Stimulated activated CD8-positive, alpha-beta memory T cell treated with anti-CD3 and anti-CD28 coated beads, Interleukin-4, amount 100 ng/mL, for 24 hours (primary cell): ENCODE results near the gene SAE1.
A peak's percentile ranks its signal among the peaks of the same experiment; 100 is the strongest.
"Not testable (repeated sequence)": the region's sequence is repeated elsewhere in the genome, so short reads cannot be mapped to it uniquely, and the experiment has no call there.

Source experiments
- DNase-seq: peaks from one replicate; pipeline ENCODE4 v3.0.0-alpha.2; 2020; ENCODE audit warnings: low read depth

SAE1 gene

DNA sequence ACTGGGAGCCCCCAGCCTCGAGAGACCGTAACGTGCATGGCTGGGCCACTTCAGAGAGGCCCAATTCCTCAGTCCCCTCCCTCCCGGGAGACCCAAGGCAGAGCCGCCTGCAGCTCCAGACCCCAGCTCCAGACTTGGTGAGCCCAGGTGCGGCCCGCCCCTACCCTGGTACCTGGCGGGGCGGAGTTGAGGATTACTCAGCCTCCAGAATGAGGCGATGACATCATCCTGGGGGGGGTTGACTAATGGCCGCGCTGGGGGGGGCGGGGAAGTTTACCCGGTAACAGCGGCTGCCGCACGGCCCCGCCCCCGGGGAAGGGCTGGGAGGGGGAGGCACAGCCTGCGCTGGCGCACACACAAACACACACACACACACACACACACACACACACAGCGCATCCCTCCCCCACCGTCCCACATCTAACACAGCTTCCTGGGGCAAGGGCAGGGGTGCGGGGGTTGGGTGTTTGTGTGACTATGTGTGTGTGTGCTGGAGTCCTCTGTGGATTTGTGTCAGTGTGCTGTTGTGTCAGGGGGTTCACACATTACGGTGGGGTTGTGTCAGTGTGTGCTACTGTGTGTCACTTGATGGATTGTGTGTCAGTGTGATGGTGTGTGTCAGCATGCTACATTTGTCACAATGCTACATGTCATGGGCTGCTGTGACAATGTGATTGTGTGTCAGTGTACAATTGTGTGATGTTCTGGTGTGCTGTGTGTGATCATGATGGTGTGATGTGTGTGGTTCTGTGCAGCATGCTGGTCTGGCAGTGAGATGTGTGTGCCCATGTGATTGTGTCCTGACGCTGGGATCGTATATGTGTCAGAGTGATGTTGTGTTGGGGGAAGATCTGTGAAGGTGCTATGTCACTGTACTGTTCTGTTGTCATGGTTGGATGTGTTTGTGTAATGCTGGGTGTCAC, 110.6 kb downstream of the SAE1 start:
- DNase-seq = peak; percentile 74

DNA sequence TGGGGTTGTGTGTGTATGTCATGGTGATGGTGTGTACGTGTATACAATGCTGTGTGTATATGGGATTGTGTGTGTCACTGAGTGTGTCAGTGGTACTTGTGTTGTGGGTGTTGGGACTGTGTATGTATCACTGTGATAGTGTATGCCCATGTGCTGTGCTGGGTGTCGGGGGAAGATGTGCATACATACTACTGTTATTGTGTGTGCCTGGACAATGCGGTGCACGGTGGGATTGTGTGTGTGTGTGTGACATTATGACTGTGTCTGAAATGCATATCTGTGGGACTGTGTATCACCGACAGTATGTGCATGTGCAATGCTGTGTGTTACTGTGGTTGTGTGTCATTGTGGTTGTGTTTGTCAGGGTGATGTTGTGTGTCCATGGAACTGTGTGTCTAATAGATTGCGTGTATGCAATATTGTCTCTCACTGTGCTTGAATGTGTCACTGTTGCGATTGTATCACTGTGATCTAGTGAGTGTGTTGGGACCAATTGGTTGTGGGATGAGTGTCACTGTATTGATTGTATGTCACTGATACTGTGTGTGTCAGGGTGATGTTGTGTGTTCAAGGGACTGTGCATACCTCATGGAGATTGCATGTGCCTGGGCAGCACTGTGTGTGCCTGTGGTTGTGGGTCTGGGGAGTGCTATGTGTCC, 111.4 kb downstream of the SAE1 start:
- DNase-seq = no peak

DNA sequence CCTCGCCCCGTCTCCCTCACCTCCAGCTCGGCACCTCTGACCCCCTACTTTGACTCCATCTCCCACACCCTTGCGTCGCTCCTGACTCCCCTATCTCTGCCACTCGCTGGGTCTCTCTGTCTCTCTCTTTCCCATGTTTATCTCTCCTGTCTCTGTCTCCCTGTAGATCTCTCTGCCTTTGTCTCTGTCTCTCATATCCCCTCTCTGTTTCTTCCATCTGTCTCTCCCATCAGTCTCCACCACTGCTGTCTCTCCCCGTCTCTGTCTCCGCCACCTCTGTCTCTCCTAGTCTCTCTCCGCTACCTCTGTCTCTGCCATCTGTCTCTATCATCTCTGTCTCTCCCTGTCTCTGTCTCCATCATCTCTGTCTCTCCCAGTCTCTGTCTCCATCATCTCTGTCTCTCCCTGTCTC, 112.7 kb downstream of the SAE1 start:
- no peak for DNase-seq

DNA sequence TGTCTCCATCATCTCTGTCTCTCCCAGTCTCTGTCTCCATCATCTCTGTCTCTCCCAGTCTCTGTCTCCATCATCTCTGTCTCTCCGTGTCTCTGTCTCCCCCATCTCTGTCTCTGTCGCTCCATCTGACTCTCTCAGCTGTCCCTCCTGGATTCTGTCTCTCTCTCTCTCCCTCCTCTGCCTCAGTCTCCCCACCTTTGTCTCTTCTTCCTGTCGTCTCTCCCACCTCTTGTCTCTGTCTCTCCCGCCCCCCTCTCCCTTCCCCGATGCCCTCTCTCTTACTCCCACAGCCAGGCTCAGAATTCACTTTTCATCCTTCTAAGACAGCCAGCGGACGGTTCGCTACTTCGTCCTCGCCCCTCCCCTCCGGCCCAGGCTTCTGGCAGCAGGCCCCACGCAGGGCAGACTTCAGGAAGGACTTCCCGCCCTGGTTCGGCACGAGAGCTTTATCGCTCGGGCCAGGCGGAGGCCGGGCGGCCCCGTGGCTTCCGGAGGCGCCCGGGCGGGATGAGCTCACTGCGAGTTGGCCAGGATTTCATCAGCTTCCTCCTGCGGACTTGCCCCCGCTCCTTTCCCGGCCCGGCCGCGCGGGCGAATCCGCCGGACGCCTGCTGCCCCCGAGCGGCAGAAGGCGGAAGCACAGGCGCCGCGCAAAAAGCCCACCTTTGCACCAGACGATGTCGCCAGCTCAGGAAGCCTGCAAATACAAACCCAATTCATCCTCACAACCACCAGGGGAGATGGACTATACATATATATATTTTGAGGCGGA, 113.3 kb downstream of the SAE1 start:
- DNase-seq = peak; percentile 86

DNA sequence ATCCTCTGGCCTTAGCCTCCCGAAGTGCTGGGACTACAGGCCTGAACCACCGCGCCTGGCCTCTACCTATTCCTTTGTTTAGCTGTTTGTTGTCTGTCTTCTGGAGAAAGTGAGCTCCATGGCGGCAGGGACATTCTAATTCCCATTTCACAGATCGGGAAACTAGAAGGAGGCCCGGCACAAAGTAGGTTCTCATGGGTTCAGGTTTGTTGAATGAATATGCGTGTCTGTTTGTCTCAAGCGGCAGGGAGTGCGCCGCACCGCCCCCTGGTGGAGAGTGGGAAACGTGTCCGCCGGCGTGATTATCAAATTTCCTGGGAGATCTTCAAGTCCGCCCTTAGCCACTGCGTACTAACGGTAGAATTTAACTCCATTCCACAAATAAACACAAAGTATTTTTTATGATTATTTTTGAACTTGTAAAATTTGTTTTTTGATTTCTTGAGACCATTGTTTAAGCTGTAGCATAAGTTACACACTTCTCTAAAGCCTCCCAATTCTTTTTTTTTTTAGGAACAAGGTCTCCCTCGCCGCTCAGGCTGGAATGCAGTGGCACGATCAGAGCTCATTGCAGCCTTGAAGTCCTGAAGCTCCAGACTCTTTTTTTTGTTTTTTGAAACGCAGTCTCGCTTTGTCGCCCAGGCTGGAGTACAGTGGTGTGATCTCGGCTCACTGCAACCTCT, 116.8 kb downstream of the SAE1 start:
- peak; percentile 67 for DNase-seq

DNA sequence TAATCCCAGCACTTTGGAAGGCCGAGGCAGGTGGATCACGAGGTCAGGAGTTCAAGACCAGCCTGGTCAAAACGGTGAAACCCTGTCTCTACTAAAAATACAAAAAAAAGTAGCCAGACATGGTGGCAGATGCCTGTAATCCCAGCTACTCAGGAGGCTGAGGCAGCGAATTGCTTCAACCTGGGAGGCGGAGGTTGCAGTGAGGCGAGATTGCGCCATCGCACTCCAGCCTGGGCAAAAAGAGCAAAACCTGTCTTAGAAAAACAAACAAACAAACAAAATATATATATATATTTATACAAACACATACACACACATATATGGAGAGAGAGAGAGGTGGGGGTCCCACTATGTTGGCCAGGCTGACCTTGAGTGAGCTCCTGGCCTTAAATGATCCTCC, 122.4 kb downstream of the SAE1 start:
- not testable (repeated sequence) for DNase-seq

DNA sequence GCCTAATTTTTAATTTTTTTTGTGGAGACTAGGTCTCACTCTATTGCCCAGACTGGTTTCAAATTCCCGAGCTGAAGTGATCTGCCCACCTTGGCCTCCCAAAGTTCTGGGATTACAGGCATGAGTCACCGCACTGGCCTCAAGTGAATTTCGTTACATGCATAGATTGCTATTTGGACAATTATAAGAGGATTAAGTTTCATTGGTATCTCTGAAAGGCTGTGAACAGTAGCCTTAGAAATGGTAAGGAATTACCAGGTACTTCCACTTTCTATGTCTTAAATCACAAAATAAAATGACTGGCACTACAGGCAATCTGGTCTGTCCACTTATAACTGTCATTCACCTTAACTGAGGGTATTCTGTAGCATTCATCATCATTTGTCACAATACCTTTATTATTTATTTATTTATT, 122.8 kb downstream of the SAE1 start:
- no peak for DNase-seq

DNA sequence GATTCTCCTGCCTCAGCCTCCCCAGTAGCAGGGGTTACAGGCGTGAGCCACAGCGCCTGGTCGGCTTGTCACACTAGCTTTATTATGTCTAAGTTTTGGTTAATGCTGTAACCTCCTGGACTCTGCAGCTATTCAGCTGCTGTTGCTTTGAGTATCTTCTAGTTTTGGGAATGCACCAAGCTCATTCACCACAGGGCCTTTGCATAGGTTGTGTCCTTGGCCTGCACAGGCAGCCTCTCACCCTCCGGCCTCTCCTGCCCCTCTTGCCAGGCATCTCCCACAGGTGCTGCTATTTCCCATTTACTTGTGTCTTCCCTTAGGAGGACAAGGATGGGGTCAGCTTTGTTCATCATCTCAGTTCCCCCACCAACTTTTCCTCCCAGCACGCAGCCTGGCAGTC, 123.3 kb downstream of the SAE1 start:
- DNase-seq = no peak

DNA sequence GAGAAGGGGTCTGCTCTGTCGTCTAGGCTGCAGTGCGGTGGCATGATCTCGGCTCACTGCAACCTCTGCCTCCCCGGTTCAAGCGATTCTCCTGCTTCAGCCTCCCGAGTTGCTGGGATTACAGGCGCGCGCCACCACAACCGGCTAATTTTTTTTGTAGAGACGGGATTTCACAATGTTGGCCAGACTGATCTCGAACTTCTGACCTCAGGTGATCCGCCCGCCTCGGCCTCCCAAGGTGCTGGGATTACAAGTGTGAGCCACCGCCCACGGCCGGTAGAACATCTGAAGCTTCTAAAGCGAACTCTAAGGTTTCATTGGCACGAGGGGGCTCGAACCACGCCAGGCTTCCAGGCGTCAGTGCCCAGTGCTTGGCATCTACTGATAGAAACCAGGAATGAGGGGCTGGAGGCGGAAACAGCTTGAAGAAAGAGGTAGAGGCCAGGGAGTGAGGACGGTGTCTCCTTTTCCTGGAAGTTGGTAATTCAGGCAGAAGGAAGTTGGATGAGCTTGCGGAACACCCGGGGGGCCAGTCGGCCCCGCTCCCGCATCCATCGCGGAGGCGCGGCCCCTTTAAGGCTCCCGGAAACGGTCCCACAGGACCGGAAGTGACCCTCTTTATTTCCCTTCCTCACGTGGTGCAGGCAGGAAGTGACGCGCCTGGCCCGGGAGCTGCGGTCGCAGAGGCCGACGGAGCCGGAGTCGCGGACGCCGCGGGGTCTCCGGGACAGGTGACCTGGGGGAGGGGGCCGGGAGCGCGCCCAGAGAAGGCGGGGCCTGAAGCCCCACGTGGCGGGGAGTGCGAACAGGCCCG, 125.5 kb downstream of the SAE1 start, which contains the start of gene CCDC9:
Gene CCDC9, plus strand, starts transcription at position 647 of the 814 bp plus-strand sequence. CDS start 1,876 bp downstream, outside the sequence.
- DNase-seq = peak; percentile 92

DNA sequence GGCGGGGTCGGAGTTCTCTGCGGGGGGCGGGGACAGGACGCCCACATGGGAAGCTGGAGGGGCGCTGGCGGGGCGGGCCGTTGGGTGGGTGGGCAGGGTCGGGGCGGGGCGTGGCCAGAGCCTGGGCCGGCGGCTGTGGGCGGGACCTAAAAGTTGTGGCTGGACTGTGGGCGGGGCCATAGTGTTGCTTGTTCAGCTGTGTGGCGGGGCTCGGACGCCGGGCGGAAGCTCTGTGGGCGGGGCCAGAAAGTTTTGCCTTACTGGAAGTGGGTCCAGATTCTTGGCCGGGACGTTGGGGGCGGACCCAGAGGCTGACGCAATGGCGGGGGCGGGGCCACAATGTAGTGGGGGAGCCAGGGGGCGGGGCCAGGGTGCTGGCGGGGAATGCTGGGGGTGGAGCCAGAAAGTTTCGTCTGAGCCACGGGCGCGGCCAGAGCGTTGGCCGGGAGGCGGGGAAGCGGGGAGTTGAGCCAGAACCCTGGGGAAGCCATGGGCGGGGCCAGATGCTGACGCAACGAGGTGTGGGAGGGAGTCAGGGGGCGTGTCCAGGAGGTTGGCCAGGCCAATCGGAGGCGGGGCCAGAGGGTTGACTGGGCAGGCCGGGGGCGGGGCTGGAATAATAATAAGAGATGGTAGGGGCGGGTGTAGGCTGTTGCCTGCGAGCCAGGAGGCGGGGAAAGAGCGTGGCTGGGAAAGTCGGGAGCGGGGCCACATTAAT, 126.2 kb downstream of the SAE1 start:
- peak; percentile 100 for DNase-seq

DNA sequence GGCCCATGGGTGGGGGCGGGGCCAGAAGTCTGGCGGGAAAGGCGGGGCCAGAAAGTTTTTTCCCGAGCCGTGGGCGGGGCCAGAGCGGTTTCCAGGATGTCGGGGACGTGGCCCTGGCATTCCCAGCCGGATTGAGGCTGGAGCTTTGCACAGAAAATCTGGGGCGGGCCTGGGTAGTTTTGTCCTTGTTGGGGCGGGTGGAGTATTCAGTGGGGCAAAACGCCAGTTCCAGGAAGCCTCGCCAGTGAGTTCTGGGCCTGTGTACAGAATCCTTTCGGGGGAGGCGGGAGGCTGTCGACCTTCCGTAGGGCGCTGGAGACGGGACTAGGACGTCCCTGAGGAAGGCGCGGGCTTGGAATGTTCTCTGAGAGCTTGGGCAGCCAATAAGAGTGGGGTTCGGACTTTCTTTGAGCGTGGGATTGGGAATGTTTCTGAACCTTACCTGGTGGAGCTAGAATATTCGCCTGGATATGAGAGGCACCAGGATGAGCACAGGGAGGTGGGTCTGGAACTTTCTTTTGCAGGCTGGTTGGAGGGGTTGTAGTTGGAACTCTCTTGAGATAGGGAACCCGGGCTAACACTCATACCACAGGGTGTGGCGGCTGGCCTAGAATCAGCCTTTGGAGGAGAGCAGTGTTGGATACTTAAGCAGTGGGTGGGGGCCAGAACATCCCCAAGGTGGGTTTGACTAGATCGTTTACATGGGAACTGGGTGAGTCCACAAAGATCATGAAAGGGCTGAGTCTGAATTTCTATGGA, 127.0 kb downstream of the SAE1 start:
- DNase-seq = no peak

DNA sequence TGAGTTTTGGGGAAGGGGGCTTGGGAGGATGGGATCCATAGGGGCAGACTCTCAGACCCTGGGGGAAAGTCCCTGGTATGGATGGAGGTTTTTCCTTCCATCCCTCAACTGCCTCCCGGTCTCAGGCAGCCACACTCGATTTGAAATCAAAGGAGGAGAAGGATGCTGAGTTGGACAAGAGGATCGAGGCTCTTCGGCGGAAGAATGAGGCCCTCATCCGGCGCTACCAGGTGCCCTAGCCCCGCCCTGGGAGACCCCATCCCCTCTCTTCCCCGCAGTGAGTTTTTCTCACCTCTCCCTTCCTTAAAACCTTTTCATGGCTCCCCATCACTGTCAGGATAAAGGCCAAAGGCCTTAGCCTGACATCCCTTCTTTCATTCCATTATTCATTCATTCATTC, 127.8 kb downstream of the SAE1 start:
- no peak for DNase-seq

DNA sequence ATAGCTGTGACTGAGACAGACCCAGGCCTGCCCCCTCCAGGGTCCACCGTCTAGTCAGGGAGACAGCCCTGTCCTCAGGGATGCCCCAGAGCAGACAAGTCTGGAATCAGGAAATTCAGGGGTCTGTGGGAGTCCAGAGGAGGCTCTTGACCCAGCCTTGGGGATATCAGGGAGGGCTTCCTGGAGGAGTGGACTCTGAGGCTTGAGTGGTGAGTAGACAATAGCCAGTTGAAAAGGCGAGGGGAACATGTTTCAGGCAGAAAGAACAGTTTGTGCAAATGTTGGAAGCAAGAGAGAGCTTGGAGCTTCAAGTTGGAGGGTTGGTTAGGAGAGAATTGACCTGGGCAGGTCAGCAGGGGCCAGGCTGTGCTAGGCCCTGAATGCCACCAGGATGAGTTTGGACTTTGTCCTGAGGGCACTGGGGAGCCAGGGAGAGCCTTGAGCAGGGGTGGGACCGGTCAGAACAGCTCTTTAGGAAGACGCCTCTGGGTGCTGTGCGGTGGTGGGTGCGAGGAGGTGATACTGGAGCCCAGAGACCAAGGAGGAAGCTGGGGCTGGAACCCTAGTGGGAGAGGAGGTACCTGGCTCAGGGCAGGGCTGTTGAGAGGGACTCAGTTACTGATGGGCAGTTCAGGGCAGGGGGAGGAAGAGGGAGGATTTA, 128.4 kb downstream of the SAE1 start:
- DNase-seq = no peak
